Upper lobe of left lung (tissue), 6 donors: ENCODE results near the gene SEMA3E. TPM values are rescaled to one million over a fixed set of nuclear protein-coding genes. Genes with fewer than 3 reads are reported as not detected.

ENCODE experiments used
- ATAC-seq, 2 donors: fragments of 200-7000 bp; cut with Tn5 transposase; one replicate each; pipeline ENCODE4 v1.9.1; 2022; ENCODE audit warnings: mild to moderate bottlenecking in 2 of 2, moderate library complexity in 2 of 2; ENCODE audit not compliant: low FRiP score in 2 of 2
- DNase-seq, 2 donors: peaks; one replicate each; pipeline ENCODE4 v3.0.0-alpha.2; 2019 to 2020
- H3K27ac ChIP-seq, 4 donors: fragments of 200-600 bp; sonication (generic); one replicate each; pipeline ENCODE4 v1.5.1; 2016 to 2019
- H3K27me3 ChIP-seq, 4 donors: fragments of 200-600 bp; sonication (generic); one replicate each; pipeline ENCODE4 v1.5.1; 2017 to 2019
- H3K36me3 ChIP-seq, 4 donors: fragments of 200-600 bp; sonication (generic); one replicate each; pipeline ENCODE4 v1.5.1; 2016 to 2019
- H3K4me1 ChIP-seq, 4 donors: fragments of 200-600 bp; sonication (generic); one replicate each; pipeline ENCODE4 v1.5.1; 2018 to 2019
- H3K4me3 ChIP-seq, 4 donors: fragments of 200-600 bp; sonication (generic); one replicate each; pipeline ENCODE4 v1.5.1; 2017 to 2019; ENCODE audit warnings: mild to moderate bottlenecking in 2 of 4, moderate library complexity in 1 of 4
- H3K9me3 ChIP-seq, 4 donors: fragments of 200-600 bp; sonication (generic); one replicate each; pipeline ENCODE4 v1.5.1; 2018 to 2019
- CTCF ChIP-seq, 6 experiments: fragments of 450-650 bp in 4 of 6; fragments of 200-600 bp in 2 of 6; sonication (generic) in 2 of 6; IDR thresholded peaks; one replicate each; pipeline ENCODE4 v1.5.1; 2016 to 2019; ENCODE audit warnings: antibody characterized with exemption in 6 of 6
- EP300 ChIP-seq, 4 donors: sonication (generic); formaldehyde crosslinking; IDR thresholded peaks; one replicate each; pipeline ENCODE4 v1.5.1; 2017; ENCODE audit warnings: antibody characterized with exemption in 4 of 4, control low read depth in 2 of 4
- POLR2A ChIP-seq, 4 donors: fragments of 450-650 bp; IDR thresholded peaks; one replicate each; pipeline ENCODE4 v1.5.1; 2016 to 2017; ENCODE audit warnings: antibody characterized with exemption in 4 of 4, mild to moderate bottlenecking in 2 of 4
- POLR2AphosphoS5 ChIP-seq, 2 donors: sonication (generic); formaldehyde crosslinking; IDR thresholded peaks; one replicate each; pipeline ENCODE4 v1.5.1; 2017; ENCODE audit warnings: antibody characterized with exemption in 2 of 2
- WGBS, 2 donors: methylation state at CpG; one replicate each; pipeline ENCODE4 v1.1.5; 2017 to 2018; 5-methylcytosine and 5-hydroxymethylcytosine counted together
- total RNA-seq, 6 donors: library from RNA; depleted of rRNA in 4 of 6; stranded (reverse); fragments of >200 nt in 4 of 6; gene quantifications; one replicate each; pipeline versions ENCODE4 v1.1.0 to v1.2.1, GENCODE V29; 2016 to 2021
- donor health status: DM: no; HTN: no; CAD: no; lungs with moderate emphysema.
- donor health status: DM: no; HTN: yes; CAD: no; lungs with severe emphysema.

Gene SEMA3E
- total RNA-seq, 6 donors from 2014 or later: under 0.01 to 14.2 (median 6.9) TPM

- peak in 1 of 2 donors; percentile 25 for DNase-seq
- WGBS, 2 donors: 64% methylated on average over 12 of the region's 12 CpGs; no CpG with 5 or more reads in 1 of the 2 donors
- H3K27ac ChIP-seq: no peak overlapping the region
Measured at GRCh38 chr7:83629117-83629880, 19.6 kb downstream of the SEMA3E start.

GRCh38 chr7:83617858-83618257, 31.1 kb downstream of the SEMA3E start:
- DNase-seq (no peak), ATAC-seq (no peak)
- Histone ChIP-seq H3K4me3 (no peak overlapping the region), H3K4me1 (no peaks in the 10 kb centered on the region), H3K27me3 (no peaks in the 10 kb centered on the region), H3K36me3 (no peaks in the 10 kb centered on the region), H3K9me3 (no peaks in the 10 kb centered on the region), H3K27ac (no peak overlapping the region)
- TF ChIP-seq POLR2AphosphoS5 (IDR thresholded peaks at IDR 0.05) (no peak), POLR2A (IDR thresholded peaks at IDR 0.05) (no peak), EP300 (IDR thresholded peaks at IDR 0.05) (no peak)

More at GRCh38 chr7:83629117-83629880, 19.6 kb downstream of the SEMA3E start:
- no peaks in the 10 kb centered on the region for H3K36me3 ChIP-seq
- no peak for ATAC-seq
- no peaks in the 10 kb centered on the region for H3K4me1 ChIP-seq
- H3K27me3 ChIP-seq: no peaks in the 10 kb centered on the region
- H3K4me3 ChIP-seq: no peak overlapping the region
- H3K9me3 ChIP-seq: no peaks in the 10 kb centered on the region
- TF ChIP-seq EP300 (IDR thresholded peaks at IDR 0.05) (no peak), POLR2A (IDR thresholded peaks at IDR 0.05) (no peak), POLR2AphosphoS5 (IDR thresholded peaks at IDR 0.05) (no peak), CTCF (IDR thresholded peaks at IDR 0.05) (no peak)

DNA sequence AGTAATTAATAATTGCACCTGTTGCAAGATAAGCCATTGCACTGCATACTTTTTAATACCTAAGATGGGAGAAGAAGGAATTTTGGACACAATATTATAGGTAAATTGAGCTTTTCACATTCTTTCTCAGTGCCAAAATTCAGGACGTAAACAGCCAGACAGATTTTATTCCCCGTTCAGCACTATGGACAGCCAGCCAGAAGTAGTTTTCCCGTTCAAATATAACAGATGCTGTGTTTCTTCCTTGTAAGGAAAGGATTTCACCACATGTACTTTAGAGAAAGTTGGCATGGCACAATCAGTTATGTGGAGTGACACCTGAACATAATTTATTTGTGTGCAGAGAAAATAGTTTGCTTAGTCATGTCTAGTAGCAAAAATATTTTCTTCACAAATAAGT, 34.8 kb downstream of the SEMA3E start:
- WGBS, 2 donors: 44 to 55% methylated on average over 3 of the region's 3 CpGs
- Histone ChIP-seq H3K9me3 (no peaks in the 10 kb centered on the region), H3K36me3 (no peaks in the 10 kb centered on the region), H3K27me3 (no peaks in the 10 kb centered on the region), H3K4me3 (no peak overlapping the region), H3K4me1 (no peaks in the 10 kb centered on the region), H3K27ac (no peak overlapping the region)
- DNase-seq (no peak), ATAC-seq (no peak)
- TF ChIP-seq CTCF (IDR thresholded peaks at IDR 0.05): no peak

- ATAC-seq (no peak), DNase-seq (no peak)
- Histone ChIP-seq H3K27ac (no peak overlapping the region), H3K9me3 (no peaks in the 10 kb centered on the region), H3K4me1 (no peaks in the 10 kb centered on the region), H3K36me3 (no peaks in the 10 kb centered on the region), H3K4me3 (no peak overlapping the region), H3K27me3 (no peaks in the 10 kb centered on the region)
- no peak for TF ChIP-seq EP300 (IDR thresholded peaks at IDR 0.05)
- no peak for TF ChIP-seq POLR2AphosphoS5 (IDR thresholded peaks at IDR 0.05)
- TF ChIP-seq CTCF (IDR thresholded peaks at IDR 0.05): no peak
- TF ChIP-seq POLR2A (IDR thresholded peaks at IDR 0.05): no peak
Measured at GRCh38 chr7:83613232-83613631, 35.7 kb downstream of the SEMA3E start.

- no peaks in the 10 kb centered on the region for H3K36me3 ChIP-seq
- H3K4me3 ChIP-seq: no peak overlapping the region
- H3K27me3 ChIP-seq: no peaks in the 10 kb centered on the region
- H3K4me1 ChIP-seq: no peaks in the 10 kb centered on the region
- no peak for DNase-seq
- H3K9me3 ChIP-seq: no peaks in the 10 kb centered on the region
- WGBS, 2 donors: 85 to 86% methylated on average over 1 of the region's 1 CpG
- TF ChIP-seq POLR2A (IDR thresholded peaks at IDR 0.05) (no peak), CTCF (IDR thresholded peaks at IDR 0.05) (no peak), EP300 (IDR thresholded peaks at IDR 0.05) (no peak), POLR2AphosphoS5 (IDR thresholded peaks at IDR 0.05) (no peak)
- no peak overlapping the region for H3K27ac ChIP-seq
- ATAC-seq: no peak
Measured at GRCh38 chr7:83611776-83612175, 37.2 kb downstream of the SEMA3E start.
